Thoracic aorta (tissue), 2 donors: ENCODE measurements around the gene PIANP. TPM values are rescaled to one million over a fixed set of nuclear protein-coding genes. Genes with fewer than 3 reads are reported as not detected.
A peak's percentile ranks its signal among the peaks of the same experiment; 100 is the strongest.

ENCODE experiments used
- ATAC-seq: fragments of 150-250 bp; one replicate; pipeline ENCODE4 v1.8.0; 2017; ENCODE audit warnings: low read depth; ENCODE audit not compliant: insufficient number of reproducible peaks, low FRiP score
- DNase-seq: peaks from one replicate; pipeline ENCODE4 v3.0.0-alpha.2; 2020; ENCODE audit warnings: low spot score
- H3K27ac ChIP-seq, 2 donors: fragments of 200-600 bp; sonication (generic); 1 replicate in 1 of 2; 2 replicates in 1 of 2; pipeline ENCODE4 v1.5.1; 2016; ENCODE audit warnings: mild to moderate bottlenecking in 2 of 2, moderate library complexity in 2 of 2
- H3K27me3 ChIP-seq: fragments of 200-600 bp; sonication (generic); replicated peaks from 2 replicates; pipeline ENCODE4 v1.6.0; 2016; ENCODE audit warnings: mild to moderate bottlenecking; ENCODE audit not compliant: insufficient read depth
- H3K36me3 ChIP-seq: fragments of 200-600 bp; sonication (generic); one replicate; pipeline ENCODE4 v1.5.1; 2016
- H3K4me1 ChIP-seq, 2 donors: fragments of 200-600 bp; sonication (generic); 1 replicate in 1 of 2; 2 replicates in 1 of 2; pipeline versions ENCODE4 v1.5.1 to v1.6.0; 2016; ENCODE audit warnings: low read depth in 2 of 2, mild to moderate bottlenecking in 1 of 2; ENCODE audit not compliant: control insufficient read depth in 1 of 2
- H3K4me3 ChIP-seq: fragments of 200-600 bp; sonication (generic); 2 replicates; pipeline ENCODE4 v1.5.1; 2016; ENCODE audit warnings: mild to moderate bottlenecking
- H3K9me3 ChIP-seq: fragments of 200-600 bp; sonication (generic); 2 replicates; pipeline ENCODE4 v1.5.1; 2016
- total RNA-seq, 2 donors: library from RNA; depleted of rRNA; stranded (reverse); fragments of >200 nt; gene quantifications; one replicate each; pipeline versions ENCODE4 v1.1.0 to v1.2.3, GENCODE V29; 2016
- TF ChIP-seq, protein P1 (sequence below): fragments of 200-600 bp; sonication (generic); IDR thresholded peaks from one replicate; pipeline ENCODE4 v1.5.1; 2019; ENCODE audit warnings: antibody characterized with exemption

The PIANP gene
- total RNA-seq, 2 donors from 2014 or later: 3.1 to 4.2 TPM

DNA sequence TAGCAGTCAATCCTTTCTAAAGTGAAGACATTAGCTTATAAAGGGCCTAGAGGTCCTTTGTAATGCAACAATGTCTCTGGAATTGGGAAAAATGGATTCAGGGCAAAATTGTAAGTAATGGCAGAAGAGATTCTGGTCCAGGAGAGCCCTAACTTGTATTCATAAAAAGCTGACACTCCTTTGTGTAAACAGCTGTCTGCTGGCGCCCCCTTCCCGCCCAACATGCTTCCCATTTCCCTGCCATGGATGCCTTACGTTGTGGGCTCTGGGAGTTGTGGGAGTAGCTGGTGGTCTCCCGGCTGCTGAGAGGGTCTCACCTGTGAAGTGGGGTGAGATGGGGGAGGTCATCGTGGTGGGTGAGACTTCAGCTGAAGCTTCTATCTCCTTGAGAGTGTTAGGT lies 55.7 kb downstream of the PIANP start:
- Histone ChIP-seq H3K36me3 (peaks cover 5% of the 10 kb centered on the region), H3K9me3 (no peaks in the 10 kb centered on the region), H3K27ac (peak overlapping the region in 1 of 2 donors; percentile 1), H3K4me1 (peaks cover 0 to 7% of the 10 kb centered on the region in 2 donors), H3K4me3 (no peak overlapping the region), H3K27me3 (no peaks in the 10 kb centered on the region)
- DNase-seq: no peak
- TF ChIP-seq, protein P1, sequence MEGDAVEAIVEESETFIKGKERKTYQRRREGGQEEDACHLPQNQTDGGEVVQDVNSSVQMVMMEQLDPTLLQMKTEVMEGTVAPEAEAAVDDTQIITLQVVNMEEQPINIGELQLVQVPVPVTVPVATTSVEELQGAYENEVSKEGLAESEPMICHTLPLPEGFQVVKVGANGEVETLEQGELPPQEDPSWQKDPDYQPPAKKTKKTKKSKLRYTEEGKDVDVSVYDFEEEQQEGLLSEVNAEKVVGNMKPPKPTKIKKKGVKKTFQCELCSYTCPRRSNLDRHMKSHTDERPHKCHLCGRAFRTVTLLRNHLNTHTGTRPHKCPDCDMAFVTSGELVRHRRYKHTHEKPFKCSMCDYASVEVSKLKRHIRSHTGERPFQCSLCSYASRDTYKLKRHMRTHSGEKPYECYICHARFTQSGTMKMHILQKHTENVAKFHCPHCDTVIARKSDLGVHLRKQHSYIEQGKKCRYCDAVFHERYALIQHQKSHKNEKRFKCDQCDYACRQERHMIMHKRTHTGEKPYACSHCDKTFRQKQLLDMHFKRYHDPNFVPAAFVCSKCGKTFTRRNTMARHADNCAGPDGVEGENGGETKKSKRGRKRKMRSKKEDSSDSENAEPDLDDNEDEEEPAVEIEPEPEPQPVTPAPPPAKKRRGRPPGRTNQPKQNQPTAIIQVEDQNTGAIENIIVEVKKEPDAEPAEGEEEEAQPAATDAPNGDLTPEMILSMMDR: no peak
- ATAC-seq: no peak

DNA sequence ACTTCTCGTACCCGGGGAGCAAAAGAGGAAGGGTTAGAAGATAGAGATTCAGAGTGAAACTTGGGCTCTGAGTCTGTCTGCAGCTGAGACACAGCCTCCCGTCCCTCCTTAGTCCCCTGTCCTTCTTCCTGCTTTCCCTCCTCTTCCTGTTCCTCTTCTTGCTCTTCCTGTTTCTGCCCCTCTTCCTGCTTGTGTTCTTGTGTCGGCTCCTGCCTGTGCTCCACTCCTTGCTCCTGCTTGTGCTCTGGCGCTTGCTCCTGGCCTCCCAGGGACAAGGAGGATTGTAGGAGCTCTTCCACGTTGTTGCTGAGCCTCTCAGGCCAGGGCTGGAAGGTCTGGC lies 56.4 kb downstream of the PIANP start:
- Histone ChIP-seq H3K27ac (peak overlapping the region in 1 of 2 donors; percentile 1), H3K9me3 (no peaks in the 10 kb centered on the region), H3K27me3 (no peaks in the 10 kb centered on the region), H3K4me3 (no peak overlapping the region), H3K36me3 (no peaks in the 10 kb centered on the region), H3K4me1 (peaks cover 0 to 7% of the 10 kb centered on the region in 2 donors)
- no peak for DNase-seq
- no peak for ATAC-seq
- TF ChIP-seq, protein P1: no peak

Other genes with a start within 250 kb of the PIANP start
- gene TAPBPL, start 248.8 kb downstream of the PIANP start, total RNA-seq: 10 to 100 TPM; 23.7 to 37.5 TPM
- gene VAMP1, start 230.1 kb downstream of the PIANP start, total RNA-seq: 10 to 100 TPM; 24.4 to 29.9 TPM
- 10 to 100 TPM; 40.6 to 51.7 TPM for gene MRPL51, start 207.6 kb downstream of the PIANP start, total RNA-seq
- 10 to 100 TPM; 19.9 to 26.7 TPM for gene NCAPD2, start 206.7 kb downstream of the PIANP start, total RNA-seq
- gene GAPDH, start 166.3 kb downstream of the PIANP start, total RNA-seq: 1,000 to 10,000 TPM; 1,700 to 2,744 TPM
- gene IFFO1, start 144.8 kb downstream of the PIANP start, total RNA-seq: 10 to 100 TPM; 36.2 to 68.6 TPM
- gene NOP2, start 132.5 kb downstream of the PIANP start, total RNA-seq: 10 to 100 TPM; 41.2 to 83.0 TPM
- 100 to 1,000 TPM; 193 to 205 TPM for gene CHD4, start 93.4 kb downstream of the PIANP start, total RNA-seq
- gene LPAR5, start 64.9 kb downstream of the PIANP start, total RNA-seq: 1 to 10 TPM; 4.8 to 6.8 TPM
- 1 to 10 TPM; 5.1 to 9.1 TPM for gene ACRBP, start 53.4 kb downstream of the PIANP start, total RNA-seq
- gene ING4, start 37.7 kb downstream of the PIANP start, total RNA-seq: 10 to 100 TPM; 21.8 to 36.9 TPM
- 10 to 100 TPM; 36.8 to 45.3 TPM for gene ZNF384, start 11.4 kb downstream of the PIANP start, total RNA-seq
- 10 to 100 TPM; 69.9 to 78.2 TPM for gene COPS7A, start 23.2 kb upstream of the PIANP start, total RNA-seq
- 100 to 1,000 TPM; 129 to 179 TPM for gene MLF2, start 52.3 kb upstream of the PIANP start, total RNA-seq
- 100 to 1,000 TPM; 168 to 186 TPM for gene PTMS, start 65.5 kb upstream of the PIANP start, total RNA-seq
- gene LAG3, start 71.7 kb upstream of the PIANP start, total RNA-seq: 1 to 10 TPM in 1 of 2 donors, under 1 TPM in 1; 0.95 to 1.5 TPM
- 10 to 100 TPM; 22.3 to 25.0 TPM for gene CD4, start 88.7 kb upstream of the PIANP start, total RNA-seq
- 1 to 10 TPM; 1.1 to 3.1 TPM for gene GPR162, start 121.0 kb upstream of the PIANP start, total RNA-seq
- gene P3H3, start 127.6 kb upstream of the PIANP start, total RNA-seq: 10 to 100 TPM; 66.1 to 77.7 TPM
- gene GNB3, start 140.1 kb upstream of the PIANP start, total RNA-seq: 10 to 100 TPM in 1 of 2 donors, 1 to 10 TPM in 1; 9.3 to 16.6 TPM
- gene CDCA3, start 150.5 kb upstream of the PIANP start, total RNA-seq: 1 to 10 TPM; 1.8 to 1.9 TPM
- 10 to 100 TPM; 54.3 to 62.7 TPM for gene USP5, start 151.3 kb upstream of the PIANP start, total RNA-seq
- 100 to 1,000 TPM; 287 to 322 TPM for gene TPI1, start 166.7 kb upstream of the PIANP start, total RNA-seq
- 10 to 100 TPM in 1 of 2 donors, 1 to 10 TPM in 1; 9.2 to 19.1 TPM for gene SPSB2, start 172.5 kb upstream of the PIANP start, total RNA-seq
- gene LRRC23, start 204.0 kb upstream of the PIANP start, total RNA-seq: 1 to 10 TPM; 8.5 TPM
- 10 to 100 TPM; 53.6 to 57.9 TPM for gene ENO2, start 213.8 kb upstream of the PIANP start, total RNA-seq
- 100 to 1,000 TPM; 109 to 163 TPM for gene ATN1, start 227.1 kb upstream of the PIANP start, total RNA-seq
- not detected for gene RNU7-1, start 243.0 kb upstream of the PIANP start, total RNA-seq
- gene C12orf57, start 243.2 kb upstream of the PIANP start, total RNA-seq: 100 to 1,000 TPM; 370 to 416 TPM